Heart left ventricle (tissue), 13 donors: ENCODE measurements around the gene EDA.

Experiments
- POLR2A ChIP-seq, 2 donors: fragments of 450-650 bp; IDR thresholded peaks; one replicate each; pipeline ENCODE4 v1.6.1; 2017; ENCODE audit warnings: antibody characterized with exemption in 2 of 2, mild to moderate bottlenecking in 2 of 2, moderate library complexity in 2 of 2
- TF ChIP-seq, protein P1 (sequence below), 12 donors: fragments of 200-600 bp; sonication (generic) in 4 of 12; IDR thresholded peaks; one replicate each; pipeline versions ENCODE4 v1.5.0 to v1.8.0; 2018 to 2022; ENCODE audit warnings: antibody characterized with exemption in 12 of 12, mild to moderate bottlenecking in 5 of 12
- donor health status: ischemic (EF 13 %, LVEDD 7.1; RV severe dilation, severe dysfunction).
- donor health status: DM: no; HTN: yes; CAD: no.
- donor health status: DM: no; HTN: no; CAD: no.
- donor health status: ischemic (EF 25% LVEDD 6.9; RV normal size, moderate dysfunction).
- donor health status: ischemic (EF 25% LVEDD 5.7; RV mildly dilated, moderate dysfunction).
- donor health status: ischemic (EF 35%, LVEDD 5.7; RV mildly dilated, moderate dysfunction).
- donor health status: nonischemic (EF 11% LVEDD 7.7; RV severe dilation, severe dysfunction).
- donor health status: DM: yes; HTN: yes; CAD: no.
- donor health status: PGD.
- donor health status: ischemic (EF 29% LVEDD 5.4; RV normal size, mild dysfunction).
- donor health status: nonischemic (EF 23%, LVEDD 6.1; RV moderate dilation, normal function).

DNA sequence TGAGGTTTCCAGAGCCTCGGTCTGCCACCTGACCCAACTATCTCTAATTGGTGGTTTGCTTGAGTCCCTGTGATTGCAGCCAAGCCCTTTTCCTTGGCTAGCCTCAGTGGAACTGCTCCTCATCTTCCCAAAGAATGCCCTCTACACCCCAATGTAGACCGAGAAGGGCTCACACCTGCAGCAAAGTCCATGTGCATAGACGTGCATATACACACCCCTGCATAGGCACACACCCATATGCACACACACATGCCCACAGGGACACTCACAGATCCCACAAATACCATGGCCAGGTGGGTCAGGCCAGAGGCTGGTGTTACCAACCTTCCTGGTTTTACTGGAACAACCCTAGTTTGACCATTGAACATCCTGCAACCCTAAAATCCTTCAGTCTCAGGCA is 433.5 kb downstream of the EDA start:
- TF ChIP-seq POLR2A (IDR thresholded peaks at IDR 0.05): no peak
- TF ChIP-seq, protein P1, sequence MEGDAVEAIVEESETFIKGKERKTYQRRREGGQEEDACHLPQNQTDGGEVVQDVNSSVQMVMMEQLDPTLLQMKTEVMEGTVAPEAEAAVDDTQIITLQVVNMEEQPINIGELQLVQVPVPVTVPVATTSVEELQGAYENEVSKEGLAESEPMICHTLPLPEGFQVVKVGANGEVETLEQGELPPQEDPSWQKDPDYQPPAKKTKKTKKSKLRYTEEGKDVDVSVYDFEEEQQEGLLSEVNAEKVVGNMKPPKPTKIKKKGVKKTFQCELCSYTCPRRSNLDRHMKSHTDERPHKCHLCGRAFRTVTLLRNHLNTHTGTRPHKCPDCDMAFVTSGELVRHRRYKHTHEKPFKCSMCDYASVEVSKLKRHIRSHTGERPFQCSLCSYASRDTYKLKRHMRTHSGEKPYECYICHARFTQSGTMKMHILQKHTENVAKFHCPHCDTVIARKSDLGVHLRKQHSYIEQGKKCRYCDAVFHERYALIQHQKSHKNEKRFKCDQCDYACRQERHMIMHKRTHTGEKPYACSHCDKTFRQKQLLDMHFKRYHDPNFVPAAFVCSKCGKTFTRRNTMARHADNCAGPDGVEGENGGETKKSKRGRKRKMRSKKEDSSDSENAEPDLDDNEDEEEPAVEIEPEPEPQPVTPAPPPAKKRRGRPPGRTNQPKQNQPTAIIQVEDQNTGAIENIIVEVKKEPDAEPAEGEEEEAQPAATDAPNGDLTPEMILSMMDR (IDR thresholded peaks at IDR 0.05): no peak
